GM19324 (cell line): Measurements from ENCODE around the gene SERINC2.
"Not testable (repeated sequence)": the region's sequence is repeated elsewhere in the genome, so short reads cannot be mapped to it uniquely, and the experiment has no call there.

Source experiments
- ATAC-seq: cut with Tn5 transposase; IDR thresholded peaks from one replicate; pipeline ENCODE4 v1.9.1; 2021; ENCODE audit warnings: mild to moderate bottlenecking, moderate library complexity; ENCODE audit not compliant: unreplicated experiment, low FRiP score

SERINC2 gene

GRCh38 chr1:31382379-31382989, 30.5 kb upstream of the SERINC2 start:
- ATAC-seq: no peak

GRCh38 chr1:31383967-31384366, 29.0 kb upstream of the SERINC2 start:
- ATAC-seq: no peak

GRCh38 chr1:31386576-31387243, 26.3 kb upstream of the SERINC2 start:
- ATAC-seq: not testable (repeated sequence)

GRCh38 chr1:31387612-31388011, 25.4 kb upstream of the SERINC2 start:
- ATAC-seq: no peak

GRCh38 chr1:31389616-31390015, 23.4 kb upstream of the SERINC2 start:
- no peak for ATAC-seq

GRCh38 chr1:31390071-31390470, 22.9 kb upstream of the SERINC2 start:
- ATAC-seq: no peak

GRCh38 chr1:31393463-31393862, 19.6 kb upstream of the SERINC2 start:
- ATAC-seq: no peak

GRCh38 chr1:31394584-31395193, 18.3 kb upstream of the SERINC2 start:
- ATAC-seq: peak; percentile 76

GRCh38 chr1:31396633-31397351, 16.2 kb upstream of the SERINC2 start:
- no peak for ATAC-seq

GRCh38 chr1:31397360-31398095, 15.5 kb upstream of the SERINC2 start:
- ATAC-seq: no peak

GRCh38 chr1:31398246-31398645, 14.8 kb upstream of the SERINC2 start:
- no peak for ATAC-seq

- ATAC-seq: no peak
Observed at GRCh38 chr1:31399976-31400375, 13.0 kb upstream of the SERINC2 start.

- no peak for ATAC-seq
Observed at GRCh38 chr1:31400393-31400792, 12.6 kb upstream of the SERINC2 start.

GRCh38 chr1:31401241-31401640, 11.8 kb upstream of the SERINC2 start:
- no peak for ATAC-seq

- no peak for ATAC-seq
Observed at GRCh38 chr1:31405578-31406245, 7.3 kb upstream of the SERINC2 start.

- ATAC-seq: no peak
Observed at GRCh38 chr1:31407029-31407626, 5.9 kb upstream of the SERINC2 start.

- no peak for ATAC-seq
Observed at GRCh38 chr1:31408788-31409318, 4.2 kb upstream of the SERINC2 start.

- no peak for ATAC-seq
Observed at GRCh38 chr1:31409946-31410858, 2.8 kb upstream of the SERINC2 start.
